Hepatocyte (in vitro differentiated cells): ENCODE data around the gene LIMA1. TPM values are rescaled to one million over a fixed set of nuclear protein-coding genes. Genes with fewer than 3 reads are reported as not detected.
"Not testable (repeated sequence)": the region's sequence is repeated elsewhere in the genome, so short reads cannot be mapped to it uniquely, and the experiment has no call there.

Source experiments
- DNase-seq: peaks from one replicate; pipeline ENCODE4 v3.0.0-alpha.2; 2016; ENCODE audit warnings: low spot score
- H2AFZ ChIP-seq: fragments of 200-600 bp; sonication (generic); 2 replicates; pipeline ENCODE4 v1.6.0; 2016; ENCODE audit warnings: antibody characterized with exemption, mild to moderate bottlenecking
- H3K27ac ChIP-seq: fragments of 200-600 bp; sonication (generic); 2 replicates; pipeline ENCODE4 v1.5.1; 2016; ENCODE audit warnings: mild to moderate bottlenecking
- H3K27me3 ChIP-seq: fragments of 200-600 bp; sonication (generic); 2 replicates; pipeline ENCODE4 v1.6.1; 2016
- H3K36me3 ChIP-seq: fragments of 200-600 bp; sonication (generic); replicated peaks from 2 replicates; pipeline ENCODE4 v1.5.1; 2016; ENCODE audit warnings: low read depth; ENCODE audit not compliant: insufficient read depth
- H3K4me1 ChIP-seq: fragments of 200-600 bp; sonication (generic); 2 replicates; pipeline ENCODE4 v1.5.1; 2016; ENCODE audit warnings: mild to moderate bottlenecking, moderate library complexity; ENCODE audit not compliant: insufficient read depth
- H3K4me2 ChIP-seq: fragments of 200-600 bp; sonication (generic); 2 replicates; pipeline ENCODE4 v1.6.0; 2016
- H3K4me3 ChIP-seq: fragments of 200-600 bp; sonication (generic); 2 replicates; pipeline ENCODE4 v1.5.1; 2016; ENCODE audit warnings: mild to moderate bottlenecking
- H3K79me2 ChIP-seq: fragments of 200-600 bp; sonication (generic); 2 replicates; pipeline ENCODE4 v1.6.0; 2017; ENCODE audit warnings: mild to moderate bottlenecking
- H3K9me2 ChIP-seq: fragments of 200-600 bp; sonication (generic); replicated peaks from 2 replicates; pipeline ENCODE4 v1.6.0; 2017; ENCODE audit warnings: mild to moderate bottlenecking; ENCODE audit not compliant: insufficient read depth
- H3K9me3 ChIP-seq: fragments of 200-600 bp; sonication (generic); 2 replicates; pipeline ENCODE4 v1.5.1; 2016; ENCODE audit warnings: low read depth, mild to moderate bottlenecking
- H4K20me1 ChIP-seq: fragments of 200-600 bp; sonication (generic); 2 replicates; pipeline ENCODE4 v1.6.0; 2016; ENCODE audit warnings: mild to moderate bottlenecking; ENCODE audit not compliant: insufficient read depth, poor library complexity, severe bottlenecking
- EZH2 ChIP-seq: fragments of 200-600 bp; sonication (generic); IDR thresholded peaks from 2 replicates; pipeline ENCODE4 v1.6.1; 2016; ENCODE audit warnings: antibody characterized with exemption, mild to moderate bottlenecking, borderline replicate concordance
- EZH2phosphoT487 ChIP-seq: fragments of 200-600 bp; sonication (generic); IDR thresholded peaks from one replicate; pipeline ENCODE4 v1.6.1; 2018; ENCODE audit warnings: antibody characterized with exemption, mild to moderate bottlenecking, low read depth, moderate library complexity; ENCODE audit not compliant: unreplicated experiment, severe bottlenecking
- WGBS: methylation state at CpG from one replicate; pipeline ENCODE4 v1.1.6; 2016; ENCODE audit warnings: low lambda C conversion rate; ENCODE audit errors: missing lambda C conversion rate; 5-methylcytosine and 5-hydroxymethylcytosine counted together
- polyA plus RNA-seq: library from polyadenylated mRNA; unstranded; fragments of >200 nt; fragmentation: Nextera tagmentation; extraction: Ambion mirVana; gene quantifications from 2 replicates; pipeline ENCODE4 v1.2.1, GENCODE V29; 2016
- total RNA-seq: library from RNA; depleted of rRNA; stranded (reverse); fragments of >200 nt; gene quantifications from 2 replicates; pipeline ENCODE4 v1.2.3, GENCODE V29; 2014
- TF ChIP-seq, protein P1 (sequence below): fragments of 200-600 bp; sonication (generic); IDR thresholded peaks from 2 replicates; pipeline ENCODE4 v1.5.1; 2016; ENCODE audit warnings: antibody characterized with exemption, mild to moderate bottlenecking; ENCODE audit not compliant: poor library complexity

The LIMA1 gene
- total and polyA plus RNA-seq, 2 experiments from 2014 or later = 54.8 to 84.4 TPM

DNA sequence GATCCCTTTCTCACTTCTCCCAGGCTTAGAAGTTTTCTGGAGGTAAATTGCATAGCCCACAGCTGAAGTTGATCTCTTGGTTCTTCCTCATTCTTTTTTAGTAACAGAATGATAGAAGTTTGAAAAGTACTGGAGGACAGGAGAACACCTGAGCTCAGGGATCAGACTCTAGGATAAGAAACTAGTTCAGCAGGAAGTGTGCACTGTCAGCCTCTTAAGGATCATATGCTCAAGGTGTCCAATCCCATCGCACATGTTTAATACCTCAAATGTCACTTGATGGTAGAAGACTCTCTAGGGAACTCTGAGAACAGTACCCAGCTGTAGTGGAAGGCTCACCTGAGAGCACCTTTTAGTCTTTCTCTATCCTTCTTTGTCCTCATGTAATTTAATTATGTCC, 14.7 kb upstream of the LIMA1 start:
- Histone ChIP-seq H3K79me2 (peaks cover under 1% of the 10 kb centered on the region), H3K9me2 (no peaks in the 10 kb centered on the region), H2AFZ (no peak overlapping the region), H3K4me2 (no peak overlapping the region), H3K4me3 (no peak overlapping the region), H3K27me3 (no peaks in the 10 kb centered on the region), H3K4me1 (no peaks in the 10 kb centered on the region), H4K20me1 (no peaks in the 10 kb centered on the region), H3K36me3 (no peaks in the 10 kb centered on the region), H3K27ac (peak overlapping the region; percentile 30), H3K9me3 (no peaks in the 10 kb centered on the region)
- no peak for TF ChIP-seq EZH2
- TF ChIP-seq, protein P1, sequence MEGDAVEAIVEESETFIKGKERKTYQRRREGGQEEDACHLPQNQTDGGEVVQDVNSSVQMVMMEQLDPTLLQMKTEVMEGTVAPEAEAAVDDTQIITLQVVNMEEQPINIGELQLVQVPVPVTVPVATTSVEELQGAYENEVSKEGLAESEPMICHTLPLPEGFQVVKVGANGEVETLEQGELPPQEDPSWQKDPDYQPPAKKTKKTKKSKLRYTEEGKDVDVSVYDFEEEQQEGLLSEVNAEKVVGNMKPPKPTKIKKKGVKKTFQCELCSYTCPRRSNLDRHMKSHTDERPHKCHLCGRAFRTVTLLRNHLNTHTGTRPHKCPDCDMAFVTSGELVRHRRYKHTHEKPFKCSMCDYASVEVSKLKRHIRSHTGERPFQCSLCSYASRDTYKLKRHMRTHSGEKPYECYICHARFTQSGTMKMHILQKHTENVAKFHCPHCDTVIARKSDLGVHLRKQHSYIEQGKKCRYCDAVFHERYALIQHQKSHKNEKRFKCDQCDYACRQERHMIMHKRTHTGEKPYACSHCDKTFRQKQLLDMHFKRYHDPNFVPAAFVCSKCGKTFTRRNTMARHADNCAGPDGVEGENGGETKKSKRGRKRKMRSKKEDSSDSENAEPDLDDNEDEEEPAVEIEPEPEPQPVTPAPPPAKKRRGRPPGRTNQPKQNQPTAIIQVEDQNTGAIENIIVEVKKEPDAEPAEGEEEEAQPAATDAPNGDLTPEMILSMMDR = no peak
- no peak for TF ChIP-seq EZH2phosphoT487
- 74% methylated on average over 1 of the region's 1 CpG for WGBS
- DNase-seq = peak; percentile 35

DNA sequence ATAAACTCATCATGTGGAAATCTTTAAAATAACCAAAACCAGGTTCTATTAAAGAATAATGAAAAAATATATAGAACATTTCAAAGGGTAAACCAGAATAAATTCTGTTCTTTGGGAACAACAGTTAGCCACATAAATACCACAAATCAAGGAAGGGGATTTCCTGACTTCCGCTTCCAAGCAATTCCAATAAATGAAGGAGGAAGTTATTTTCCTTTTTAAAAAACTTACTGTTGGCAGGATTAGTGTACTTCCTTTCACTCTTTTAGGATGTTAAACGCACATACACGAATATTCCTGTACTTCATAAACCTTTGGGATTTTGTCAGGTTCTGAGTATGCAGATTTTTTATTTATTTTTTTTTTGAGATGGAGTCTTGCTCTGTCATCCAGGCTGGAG, 13.7 kb upstream of the LIMA1 start:
- no peak overlapping the region for H3K4me3 ChIP-seq
- TF ChIP-seq, protein P1 = no peak
- TF ChIP-seq EZH2 (no peak), EZH2phosphoT487 (no peak)
- H3K79me2 ChIP-seq = peaks cover 9% of the 10 kb centered on the region
- no peak overlapping the region for H3K4me2 ChIP-seq
- H2AFZ ChIP-seq = no peak overlapping the region
- H3K4me1 ChIP-seq = no peaks in the 10 kb centered on the region
- WGBS = 76% methylated on average over 3 of the region's 3 CpGs
- H3K27me3 ChIP-seq = no peaks in the 10 kb centered on the region
- H4K20me1 ChIP-seq = no peaks in the 10 kb centered on the region
- H3K27ac ChIP-seq = no peak overlapping the region
- H3K36me3 ChIP-seq = no peaks in the 10 kb centered on the region
- no peaks in the 10 kb centered on the region for H3K9me2 ChIP-seq
- no peak for DNase-seq
- H3K9me3 ChIP-seq = no peaks in the 10 kb centered on the region

DNA sequence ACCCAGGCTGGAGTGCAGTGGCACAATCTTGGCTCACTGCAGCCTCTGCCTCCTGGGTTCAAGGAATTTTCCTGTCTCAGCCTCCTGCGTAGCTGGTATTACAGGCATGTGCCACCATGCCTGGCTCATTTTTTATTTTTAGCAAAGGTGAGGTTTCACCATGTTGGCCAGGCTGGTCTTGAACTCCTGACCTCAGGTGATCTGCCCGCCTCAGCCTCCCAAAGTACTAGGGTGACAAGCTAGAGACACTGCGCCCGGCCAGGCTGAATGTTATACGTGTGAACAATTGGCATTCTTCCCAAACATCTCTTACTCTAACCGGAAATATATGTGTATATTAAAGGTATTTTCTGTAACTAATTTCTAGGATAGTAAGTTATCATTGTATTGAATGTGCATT, 13.2 kb upstream of the LIMA1 start:
- Histone ChIP-seq H3K36me3 (no peaks in the 10 kb centered on the region), H3K27me3 (no peaks in the 10 kb centered on the region), H4K20me1 (no peaks in the 10 kb centered on the region), H3K4me1 (no peaks in the 10 kb centered on the region), H3K4me3 (no peak overlapping the region), H2AFZ (no peak overlapping the region), H3K27ac (no peak overlapping the region), H3K79me2 (peaks cover 9% of the 10 kb centered on the region), H3K9me3 (no peaks in the 10 kb centered on the region), H3K4me2 (no peak overlapping the region), H3K9me2 (no peaks in the 10 kb centered on the region)
- TF ChIP-seq EZH2phosphoT487 = no peak
- TF ChIP-seq, protein P1 = no peak
- no peak for TF ChIP-seq EZH2
- WGBS = 97% methylated on average over 6 of the region's 6 CpGs
- DNase-seq = no peak

DNA sequence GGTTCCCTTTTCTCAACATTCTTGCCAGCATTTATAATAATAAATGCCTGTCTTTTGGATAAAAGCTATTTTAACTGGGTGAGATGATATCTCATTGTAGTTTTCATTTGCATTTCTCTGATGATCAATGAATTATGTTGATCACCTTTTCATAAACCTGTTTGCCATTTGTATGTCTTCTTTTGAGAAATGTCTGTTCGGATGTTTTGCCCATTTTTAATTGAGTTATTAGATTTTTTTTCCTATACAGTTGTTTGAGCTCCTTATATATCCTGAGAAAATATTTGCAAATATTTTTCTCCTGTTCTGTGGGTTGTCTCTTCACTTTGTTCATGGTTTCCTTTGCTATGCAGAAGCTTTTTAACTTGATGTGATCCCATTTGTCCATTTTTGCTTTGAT, 8.1 kb upstream of the LIMA1 start:
- WGBS = 97% methylated on average over 1 of the region's 1 CpG

DNA sequence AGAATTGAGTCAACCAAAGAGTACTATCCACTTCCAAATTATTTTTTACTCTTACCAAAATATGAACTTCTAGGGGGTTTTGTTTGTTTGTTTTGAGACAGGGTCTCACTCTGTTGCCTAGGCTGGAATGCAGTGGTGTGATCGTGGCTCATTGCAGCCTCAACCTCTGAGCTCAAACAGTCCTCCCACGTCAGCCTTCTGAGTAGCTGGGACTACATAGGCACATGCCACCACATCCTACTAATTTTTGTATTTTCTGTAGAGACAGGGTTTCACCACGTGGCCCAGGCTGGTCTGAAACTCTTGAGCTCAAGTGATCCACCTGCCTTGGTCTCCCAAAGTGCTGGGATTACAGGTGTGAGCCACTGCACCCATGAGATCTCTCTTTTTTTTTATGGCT, 7.4 kb upstream of the LIMA1 start:
- H3K4me2 ChIP-seq, H3K79me2 ChIP-seq, H3K9me3 ChIP-seq, DNase-seq, H3K36me3 ChIP-seq, H4K20me1 ChIP-seq, H3K4me1 ChIP-seq, H3K27ac ChIP-seq, H2AFZ ChIP-seq, H3K4me3 ChIP-seq, H3K27me3 ChIP-seq, H3K9me2 ChIP-seq: not testable (repeated sequence)
- WGBS = 72% methylated on average over 3 of the region's 3 CpGs

More for the DNA sequence above, 8.1 kb upstream of the LIMA1 start:
- no peaks in the 10 kb centered on the region for H3K36me3 ChIP-seq
- no peak overlapping the region for H3K4me3 ChIP-seq
- TF ChIP-seq EZH2 = no peak
- TF ChIP-seq, protein P1 = no peak
- TF ChIP-seq EZH2phosphoT487 = no peak
- DNase-seq = no peak
- no peak overlapping the region for H3K27ac ChIP-seq
- H4K20me1 ChIP-seq = no peaks in the 10 kb centered on the region
- no peaks in the 10 kb centered on the region for H3K9me2 ChIP-seq
- no peak overlapping the region for H3K4me2 ChIP-seq
- H2AFZ ChIP-seq = no peak overlapping the region
- H3K79me2 ChIP-seq = peaks cover 9% of the 10 kb centered on the region
- no peaks in the 10 kb centered on the region for H3K9me3 ChIP-seq
- no peaks in the 10 kb centered on the region for H3K4me1 ChIP-seq
- H3K27me3 ChIP-seq = no peaks in the 10 kb centered on the region
